ENCODE data around the gene CLDN6. TPM values are rescaled to one million over a fixed set of nuclear protein-coding genes. Genes with fewer than 3 reads are reported as not detected.
A peak's percentile ranks its signal among the peaks of the same experiment; 100 is the strongest.

CLDN6 gene
- polyA plus RNA-seq, 4 donors, result 0.04 to 24.4 TPM; not detected in 2

GRCh38 chr16:3014971-3015370, 3.0 kb downstream of the CLDN6 start:
- FAIRE-seq (no peak), DNase-seq (no peak)
- Histone ChIP-seq H3K4me1 (ENCODE audit: control insufficient read depth in 3 of 3, insufficient read depth in 2 of 3, low read depth in 1 of 3, low read length in 2 of 3) (peaks cover 0 to 60% (median 0%) of the 10 kb centered on the region in 3 donors), H3K36me3 (ENCODE audit: control insufficient read depth in 3 of 3, insufficient read depth in 2 of 3, low read depth in 1 of 3, low read length in 3 of 3) (peaks cover 0 to 10% (median 0%) of the 10 kb centered on the region in 3 donors), H3K27ac (ENCODE audit: low read depth in 1 of 3, low read length in 2 of 3) (no peak overlapping the region), H3K4me3 (ENCODE audit: low read depth in 1 of 3, low read length in 3 of 3) (no peak overlapping the region), H3K9me3 (ENCODE audit: control insufficient read depth in 2 of 2, insufficient read depth in 1 of 2, low read depth in 1 of 2, low read length in 1 of 2) (no peaks in the 10 kb centered on the region), H3K27me3 (ENCODE audit: control insufficient read depth in 3 of 3, insufficient read depth in 3 of 3, low read length in 3 of 3) (peaks cover 0 to 26% (median 6%) of the 10 kb centered on the region in 3 donors)
- 89 to 94% (median 92%) methylated on average over 6 of the region's 6 CpGs for WGBS, 3 donors

GRCh38 chr16:3013998-3014690, 3.8 kb downstream of the CLDN6 start:
- Histone ChIP-seq H3K4me3 (ENCODE audit: low read depth in 1 of 3, low read length in 3 of 3) (no peak overlapping the region), H3K27ac (ENCODE audit: low read depth in 1 of 3, low read length in 2 of 3) (no peak overlapping the region), H3K36me3 (ENCODE audit: control insufficient read depth in 3 of 3, insufficient read depth in 2 of 3, low read depth in 1 of 3, low read length in 3 of 3) (peaks cover 0 to 10% (median 0%) of the 10 kb centered on the region in 3 donors), H3K4me1 (ENCODE audit: control insufficient read depth in 3 of 3, insufficient read depth in 2 of 3, low read depth in 1 of 3, low read length in 2 of 3) (peaks cover 0 to 64% (median 0%) of the 10 kb centered on the region in 3 donors), H3K27me3 (ENCODE audit: control insufficient read depth in 3 of 3, insufficient read depth in 3 of 3, low read length in 3 of 3) (peaks cover 0 to 29% (median 6%) of the 10 kb centered on the region in 3 donors), H3K9me3 (ENCODE audit: control insufficient read depth in 2 of 2, insufficient read depth in 1 of 2, low read depth in 1 of 2, low read length in 1 of 2) (no peaks in the 10 kb centered on the region)
- FAIRE-seq (no peak), DNase-seq (no peak)
- WGBS, 3 donors, result 30 to 54% (median 50%) methylated on average over 12 of the region's 12 CpGs

GRCh38 chr16:3013491-3013951, 4.5 kb downstream of the CLDN6 start:
- Histone ChIP-seq H3K4me3 (ENCODE audit: low read depth in 1 of 3, low read length in 3 of 3) (no peak overlapping the region), H3K27ac (ENCODE audit: low read depth in 1 of 3, low read length in 2 of 3) (peak overlapping the region in 1 of 3 donors; percentile 69), H3K9me3 (ENCODE audit: control insufficient read depth in 2 of 2, insufficient read depth in 1 of 2, low read depth in 1 of 2, low read length in 1 of 2) (no peaks in the 10 kb centered on the region), H3K4me1 (ENCODE audit: control insufficient read depth in 3 of 3, insufficient read depth in 2 of 3, low read depth in 1 of 3, low read length in 2 of 3) (peaks cover 0 to 67% (median under 1%) of the 10 kb centered on the region in 3 donors), H3K27me3 (ENCODE audit: control insufficient read depth in 3 of 3, insufficient read depth in 3 of 3, low read length in 3 of 3) (peaks cover 0 to 27% (median 6%) of the 10 kb centered on the region in 3 donors), H3K36me3 (ENCODE audit: control insufficient read depth in 3 of 3, insufficient read depth in 2 of 3, low read depth in 1 of 3, low read length in 3 of 3) (peaks cover 0 to 10% (median 0%) of the 10 kb centered on the region in 3 donors)
- FAIRE-seq, result no peak
- 66 to 78% (median 74%) methylated on average over 20 to 27 of the region's 27 CpGs for WGBS, 3 donors
- no peak for DNase-seq

GRCh38 chr16:3012828-3013420, 5.1 kb downstream of the CLDN6 start, which contains the start of gene CLDN9:
Gene CLDN9 (plus strand): TSS chr16:3012923. CDS start chr16:3013363, 440 bp downstream.
- no peak for FAIRE-seq
- Histone ChIP-seq H3K27ac (ENCODE audit: low read depth in 1 of 3, low read length in 2 of 3) (peak within 1 kb of the TSS in 1 of 3 donors; percentile 69), H3K36me3 (ENCODE audit: control insufficient read depth in 3 of 3, insufficient read depth in 2 of 3, low read depth in 1 of 3, low read length in 3 of 3) (peaks cover 0 to 10% (median 0%) of the 10 kb centered on the region in 3 donors), H3K4me3 (ENCODE audit: low read depth in 1 of 3, low read length in 3 of 3) (peak within 1 kb of the TSS in 1 of 3 donors; percentile 28), H3K27me3 (ENCODE audit: control insufficient read depth in 3 of 3, insufficient read depth in 3 of 3, low read length in 3 of 3) (peaks cover 0 to 21% (median 6%) of the 10 kb centered on the region in 3 donors), H3K9me3 (ENCODE audit: control insufficient read depth in 2 of 2, insufficient read depth in 1 of 2, low read depth in 1 of 2, low read length in 1 of 2) (no peaks in the 10 kb centered on the region), H3K4me1 (ENCODE audit: control insufficient read depth in 3 of 3, insufficient read depth in 2 of 3, low read depth in 1 of 3, low read length in 2 of 3) (peaks cover 5 to 67% (median 6%) of the 10 kb centered on the region in 3 donors)
- 17 to 33% (median 32%) methylated on average over 22 to 27 of the region's 27 CpGs for WGBS, 3 donors
- peak; percentile 77 for DNase-seq

GRCh38 chr16:3012246-3012645, 5.7 kb downstream of the CLDN6 start:
- peaks cover 0 to 19% (median 6%) of the 10 kb centered on the region in 3 donors for H3K27me3 ChIP-seq (ENCODE audit: control insufficient read depth in 3 of 3, insufficient read depth in 3 of 3, low read length in 3 of 3)
- DNase-seq, result peak in 1 of 2 donors; percentile 61
- H3K36me3 ChIP-seq (ENCODE audit: control insufficient read depth in 3 of 3, insufficient read depth in 2 of 3, low read depth in 1 of 3, low read length in 3 of 3), result peaks cover 0 to 10% (median 0%) of the 10 kb centered on the region in 3 donors
- FAIRE-seq, result no peak
- H3K4me1 ChIP-seq (ENCODE audit: control insufficient read depth in 3 of 3, insufficient read depth in 2 of 3, low read depth in 1 of 3, low read length in 2 of 3), result peaks cover 5 to 65% (median 7%) of the 10 kb centered on the region in 3 donors
- H3K4me3 ChIP-seq (ENCODE audit: low read depth in 1 of 3, low read length in 3 of 3), result peak overlapping the region in 1 of 3 donors; percentile 28
- peak overlapping the region in 1 of 3 donors; percentile 69 for H3K27ac ChIP-seq (ENCODE audit: low read depth in 1 of 3, low read length in 2 of 3)
- WGBS, 3 donors, result 11 to 22% (median 13%) methylated on average over 17 to 19 of the region's 19 CpGs
- no peaks in the 10 kb centered on the region for H3K9me3 ChIP-seq (ENCODE audit: control insufficient read depth in 2 of 2, insufficient read depth in 1 of 2, low read depth in 1 of 2, low read length in 1 of 2)

GRCh38 chr16:3010510-3010909, 7.5 kb downstream of the CLDN6 start:
- no peak overlapping the region for H3K4me3 ChIP-seq (ENCODE audit: low read depth in 1 of 3, low read length in 3 of 3)
- peaks cover 0 to 18% (median 0%) of the 10 kb centered on the region in 3 donors for H3K36me3 ChIP-seq (ENCODE audit: control insufficient read depth in 3 of 3, insufficient read depth in 2 of 3, low read depth in 1 of 3, low read length in 3 of 3)
- peaks cover 0 to 19% (median 6%) of the 10 kb centered on the region in 3 donors for H3K27me3 ChIP-seq (ENCODE audit: control insufficient read depth in 3 of 3, insufficient read depth in 3 of 3, low read length in 3 of 3)
- H3K4me1 ChIP-seq (ENCODE audit: control insufficient read depth in 3 of 3, insufficient read depth in 2 of 3, low read depth in 1 of 3, low read length in 2 of 3), result peaks cover 5 to 65% (median 7%) of the 10 kb centered on the region in 3 donors
- FAIRE-seq (no peak), DNase-seq (no peak)
- no peaks in the 10 kb centered on the region for H3K9me3 ChIP-seq (ENCODE audit: control insufficient read depth in 2 of 2, insufficient read depth in 1 of 2, low read depth in 1 of 2, low read length in 1 of 2)
- H3K27ac ChIP-seq (ENCODE audit: low read depth in 1 of 3, low read length in 2 of 3), result peak overlapping the region in 1 of 3 donors; percentile 97
- WGBS, 3 donors, result 84 to 97% (median 90%) methylated on average over 8 of the region's 8 CpGs

- no peaks in the 10 kb centered on the region for H3K9me3 ChIP-seq (ENCODE audit: control insufficient read depth in 2 of 2, insufficient read depth in 1 of 2, low read depth in 1 of 2, low read length in 1 of 2)
- WGBS, 3 donors, result 29 to 49% (median 48%) methylated on average over 21 of the region's 21 CpGs
- peak overlapping the region in 1 of 3 donors; percentile 9 for H3K4me3 ChIP-seq (ENCODE audit: low read depth in 1 of 3, low read length in 3 of 3)
- DNase-seq (peak in 1 of 2 donors; percentile 93), FAIRE-seq (no peak)
- peaks cover 0 to 19% (median 6%) of the 10 kb centered on the region in 3 donors for H3K27me3 ChIP-seq (ENCODE audit: control insufficient read depth in 3 of 3, insufficient read depth in 3 of 3, low read length in 3 of 3)
- H3K27ac ChIP-seq (ENCODE audit: low read depth in 1 of 3, low read length in 2 of 3), result peak overlapping the region in 1 of 3 donors; percentile 97
- peaks cover 5 to 65% (median 7%) of the 10 kb centered on the region in 3 donors for H3K4me1 ChIP-seq (ENCODE audit: control insufficient read depth in 3 of 3, insufficient read depth in 2 of 3, low read depth in 1 of 3, low read length in 2 of 3)
- peaks cover 0 to 14% (median 0%) of the 10 kb centered on the region in 3 donors for H3K36me3 ChIP-seq (ENCODE audit: control insufficient read depth in 3 of 3, insufficient read depth in 2 of 3, low read depth in 1 of 3, low read length in 3 of 3)
These were observed 8.2 kb downstream of the CLDN6 start for GRCh38 chr16:3009568-3010390.
